Left kidney (tissue), 2 donors: ENCODE results near the gene PDCD6IP. TPM values are rescaled to one million over a fixed set of nuclear protein-coding genes. Genes with fewer than 3 reads are reported as not detected.
"Not testable (repeated sequence)": the region's sequence is repeated elsewhere in the genome, so short reads cannot be mapped to it uniquely, and the experiment has no call there.

Experiments used
- DNase-seq: peaks from one replicate; pipeline ENCODE4 v3.0.0-alpha.2; 2013
- polyA plus RNA-seq: library from polyadenylated mRNA; unstranded; fragments of 120-200 nt; gene quantifications from one replicate; pipeline ENCODE4 v1.2.1, GENCODE V29; 2013; ENCODE audit not compliant: insufficient read length

Gene PDCD6IP
- polyA plus RNA-seq, 1 donor = 170 TPM

DNA sequence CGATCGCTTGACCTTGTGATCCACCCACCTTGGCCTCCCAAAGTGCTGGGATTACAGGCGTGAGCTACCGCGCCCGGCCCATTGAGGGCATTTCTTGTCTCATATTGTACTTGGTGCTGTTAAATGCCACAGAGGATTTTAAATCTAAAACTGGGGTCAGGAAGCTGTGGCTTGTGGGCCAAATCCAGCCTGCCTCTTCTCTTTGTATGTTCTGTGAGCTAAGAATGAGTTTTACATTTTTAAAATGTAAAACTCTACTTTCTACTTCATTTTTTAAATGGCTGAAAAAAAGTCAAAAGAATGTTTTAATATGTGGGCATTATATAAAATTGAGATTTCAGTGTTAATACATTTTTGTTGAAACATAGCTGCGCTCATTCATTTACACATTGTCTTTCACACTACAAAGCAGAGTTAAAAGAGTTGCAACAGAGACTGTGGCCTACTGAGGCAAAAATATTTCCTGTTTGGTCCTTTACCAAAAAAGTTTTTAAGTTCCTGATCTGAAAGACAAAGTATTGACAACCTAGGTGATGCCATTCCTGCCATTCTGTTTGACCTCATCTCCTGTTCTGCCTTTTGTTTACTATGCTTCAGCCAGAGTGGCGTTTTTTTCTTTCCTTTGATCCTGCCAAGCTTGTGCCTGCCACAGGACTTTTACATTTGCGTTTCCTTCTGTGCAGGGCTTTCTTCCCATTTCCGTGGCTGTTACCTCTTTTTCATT lies 50.4 kb downstream of the PDCD6IP start:
- no peak for DNase-seq

GRCh38 chr3:33850599-33850998 lies 52.2 kb downstream of the PDCD6IP start:
- not testable (repeated sequence) for DNase-seq

GRCh38 chr3:33855407-33855806 lies 57.0 kb downstream of the PDCD6IP start:
- not testable (repeated sequence) for DNase-seq

GRCh38 chr3:33855884-33856546 lies 57.6 kb downstream of the PDCD6IP start:
- DNase-seq = no peak

- not testable (repeated sequence) for DNase-seq
Measured at GRCh38 chr3:33857701-33858100, 59.3 kb downstream of the PDCD6IP start.

DNA sequence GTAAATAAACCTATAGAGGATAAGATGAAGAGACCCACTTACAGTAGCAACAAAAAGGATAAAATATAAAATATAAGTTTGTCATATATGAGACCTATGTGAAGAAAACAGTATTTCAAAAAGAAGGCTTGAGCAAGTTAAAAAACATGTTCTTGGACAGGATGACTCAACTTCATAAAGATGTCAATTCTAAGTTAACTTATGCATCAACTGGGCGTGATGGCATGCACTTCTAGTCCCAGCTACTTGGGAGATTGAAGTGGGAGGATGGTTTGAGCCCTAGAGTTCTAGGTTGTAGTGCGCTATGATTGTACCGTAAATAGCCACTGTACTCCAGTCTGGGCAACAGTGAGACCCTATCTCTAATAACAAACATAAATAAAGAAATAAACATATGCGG lies 59.7 kb downstream of the PDCD6IP start:
- no peak for DNase-seq

DNA sequence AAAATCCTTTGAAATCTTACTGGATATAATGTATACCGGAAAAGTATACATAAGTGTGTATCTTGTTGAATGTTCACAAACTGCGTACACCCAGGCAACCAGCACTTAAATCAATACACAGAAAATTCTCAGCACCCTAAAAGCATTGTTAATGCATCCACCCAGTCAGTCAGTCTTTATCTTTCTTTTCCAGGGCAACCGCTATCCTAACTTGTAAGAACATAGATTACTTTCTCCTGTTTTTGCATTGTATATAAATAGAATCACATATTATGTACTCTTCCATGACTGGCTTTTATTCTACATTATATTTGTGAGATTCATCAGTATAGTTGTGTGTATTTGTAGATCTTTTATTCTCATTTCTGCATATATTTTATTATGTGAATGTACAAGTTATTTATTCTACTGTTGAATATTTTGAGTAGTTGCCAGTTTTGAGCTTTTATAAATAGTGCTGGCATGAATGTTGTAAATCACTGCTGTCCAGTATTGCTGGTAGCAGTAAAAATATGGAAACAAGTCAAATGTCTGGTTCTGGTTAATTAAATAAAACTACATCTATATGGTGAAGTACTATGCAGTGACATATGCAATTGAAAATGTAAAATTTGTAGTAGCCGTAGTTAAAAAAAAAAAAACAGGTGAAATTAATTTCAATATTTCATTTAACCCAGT lies 62.1 kb downstream of the PDCD6IP start:
- no peak for DNase-seq

DNA sequence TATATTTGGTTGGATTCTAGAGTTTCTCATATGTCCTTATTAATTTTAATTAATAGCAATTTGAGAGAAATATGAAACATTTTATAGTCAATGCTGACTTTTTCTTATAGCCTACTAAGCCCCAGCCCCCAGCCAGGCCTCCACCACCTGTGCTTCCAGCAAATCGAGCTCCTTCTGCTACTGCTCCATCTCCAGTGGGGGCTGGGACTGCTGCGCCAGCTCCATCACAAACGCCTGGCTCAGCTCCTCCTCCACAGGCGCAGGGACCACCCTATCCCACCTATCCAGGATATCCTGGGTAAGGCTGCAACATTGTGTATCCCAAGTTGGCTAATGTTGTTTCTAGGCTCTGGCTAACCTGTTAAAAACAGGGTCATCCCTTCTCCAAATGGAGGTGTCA lies 66.7 kb downstream of the PDCD6IP start:
- no peak for DNase-seq

- no peak for DNase-seq
Measured at GRCh38 chr3:33868309-33868708, 69.9 kb downstream of the PDCD6IP start.

- DNase-seq = no peak
Measured at GRCh38 chr3:33869977-33870376, 71.5 kb downstream of the PDCD6IP start.

DNA sequence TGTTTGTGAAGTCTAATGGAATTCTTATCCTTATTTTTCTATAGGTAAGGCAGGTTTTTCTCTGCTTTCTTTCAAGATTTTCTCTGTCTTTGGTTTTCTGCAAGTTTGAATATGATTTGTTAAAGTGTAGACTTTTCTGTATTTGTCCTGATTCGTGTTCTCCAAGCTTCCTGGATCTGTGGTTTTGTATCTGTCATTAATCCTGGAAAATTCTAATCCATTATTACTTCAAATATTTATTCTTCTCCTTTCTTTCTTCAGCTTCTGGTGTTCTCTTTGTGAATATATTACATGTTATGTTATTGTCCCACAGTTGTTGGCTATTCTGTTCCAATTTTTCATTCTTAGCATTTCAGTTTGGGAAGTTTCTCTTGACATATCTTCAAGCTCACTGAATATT lies 76.4 kb downstream of the PDCD6IP start:
- no peak for DNase-seq

DNA sequence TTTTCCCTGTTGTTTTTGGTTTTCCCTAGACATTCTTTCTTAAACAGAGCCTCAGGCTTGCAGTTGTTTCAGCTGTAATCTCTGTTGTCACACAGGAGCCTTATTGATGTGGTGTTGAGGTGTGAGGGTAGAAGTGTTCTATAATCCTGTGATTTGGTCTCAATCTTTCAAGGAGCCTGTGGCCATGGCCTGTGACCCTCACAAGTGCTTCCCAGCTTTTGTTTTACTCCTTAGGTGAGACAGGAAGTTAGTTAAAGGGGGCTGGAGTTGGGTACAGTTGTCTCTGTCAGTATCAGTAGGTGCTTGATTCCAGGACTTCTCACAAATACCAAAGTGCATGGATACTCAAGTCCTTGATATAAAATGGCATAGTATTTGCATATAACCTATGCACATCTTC lies 77.2 kb downstream of the PDCD6IP start:
- DNase-seq = no peak

GRCh38 chr3:33877187-33877586 lies 78.8 kb downstream of the PDCD6IP start:
- DNase-seq = no peak

- DNase-seq = no peak
Measured at GRCh38 chr3:33879540-33879939, 81.1 kb downstream of the PDCD6IP start.

- DNase-seq = no peak
Measured at GRCh38 chr3:33881156-33882064, 83.0 kb downstream of the PDCD6IP start.

- no peak for DNase-seq
Measured at GRCh38 chr3:33882296-33882695, 83.9 kb downstream of the PDCD6IP start.

- peak; percentile 63 for DNase-seq
Measured at GRCh38 chr3:33883538-33883950, 85.1 kb downstream of the PDCD6IP start.

GRCh38 chr3:33883951-33884561 lies 85.6 kb downstream of the PDCD6IP start:
- DNase-seq = peak; percentile 42

DNA sequence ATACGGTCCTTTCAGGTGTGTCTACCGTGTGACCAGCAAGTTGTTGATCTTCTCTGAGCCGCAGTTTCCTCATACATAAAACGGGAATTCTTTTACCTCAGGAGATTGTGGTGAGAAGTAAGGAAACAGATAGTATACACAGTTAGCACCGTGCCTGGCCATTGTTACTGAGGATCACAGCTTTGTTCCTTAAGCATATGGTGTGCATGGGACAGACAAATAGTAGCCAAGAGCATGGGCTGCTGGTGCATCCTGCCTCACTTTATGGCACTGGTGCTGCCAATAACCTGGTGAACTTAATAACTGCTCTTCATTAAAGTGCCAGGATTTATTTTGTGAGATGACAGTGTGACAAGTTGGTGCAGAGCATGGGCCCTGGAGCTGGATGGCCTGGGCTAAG lies 86.3 kb downstream of the PDCD6IP start:
- DNase-seq = no peak

DNA sequence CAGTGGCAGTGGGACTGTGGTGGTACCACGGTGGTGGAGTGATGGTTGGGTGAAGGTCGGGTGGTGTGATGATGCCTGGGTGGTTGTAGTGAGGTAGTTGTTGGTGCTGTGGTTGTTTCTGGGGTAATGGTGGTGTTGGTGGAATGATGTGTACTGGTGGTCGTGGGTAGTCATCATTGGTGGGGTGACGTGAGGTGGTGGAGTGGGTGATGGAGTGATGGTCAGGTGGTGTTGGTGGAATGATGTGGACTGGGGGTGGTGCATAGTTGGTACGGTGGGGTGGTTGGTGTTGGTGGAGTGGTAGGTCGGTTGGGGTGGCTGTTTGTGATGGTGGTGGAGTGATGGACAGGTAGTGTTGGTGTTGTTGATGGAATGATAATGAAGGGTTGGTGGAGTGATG lies 87.1 kb downstream of the PDCD6IP start:
- DNase-seq = no peak

GRCh38 chr3:33886015-33886414 lies 87.6 kb downstream of the PDCD6IP start:
- no peak for DNase-seq

- DNase-seq = no peak
Measured at GRCh38 chr3:33887478-33887877, 89.0 kb downstream of the PDCD6IP start.
